ENCODE results near the gene GOLGA8N.
"Not testable (repeated sequence)": the region's sequence is repeated elsewhere in the genome, so short reads cannot be mapped to it uniquely, and the experiment has no call there.

GOLGA8N gene
- total RNA-seq, result 0.16 to 3.7 (median 1.5) reads per million in 18 experiments

DNA sequence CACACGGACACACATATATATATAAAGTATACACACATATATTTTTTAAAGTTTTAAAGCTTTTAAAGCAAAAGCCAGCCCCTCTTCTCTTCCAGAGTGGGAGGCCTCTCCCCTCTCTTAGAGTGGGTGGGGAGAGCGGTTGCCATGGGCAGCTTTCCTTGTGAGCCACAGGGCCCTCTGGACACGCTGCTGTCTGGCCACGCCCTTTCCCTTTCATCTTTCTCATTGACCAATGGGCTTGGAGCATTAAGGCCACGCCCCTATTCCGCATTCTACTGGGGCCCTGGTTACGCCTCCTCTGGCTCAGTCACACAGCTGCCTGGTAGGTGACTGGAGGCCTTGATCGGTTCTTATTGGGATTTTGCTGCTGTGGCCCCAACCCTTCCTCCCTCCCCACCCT is at the start of gene GOLGA8N:
Gene GOLGA8N, plus strand, starts transcription at position 306 of the 400 bp plus-strand sequence.
- not testable (repeated sequence) for DNase-seq

DNA sequence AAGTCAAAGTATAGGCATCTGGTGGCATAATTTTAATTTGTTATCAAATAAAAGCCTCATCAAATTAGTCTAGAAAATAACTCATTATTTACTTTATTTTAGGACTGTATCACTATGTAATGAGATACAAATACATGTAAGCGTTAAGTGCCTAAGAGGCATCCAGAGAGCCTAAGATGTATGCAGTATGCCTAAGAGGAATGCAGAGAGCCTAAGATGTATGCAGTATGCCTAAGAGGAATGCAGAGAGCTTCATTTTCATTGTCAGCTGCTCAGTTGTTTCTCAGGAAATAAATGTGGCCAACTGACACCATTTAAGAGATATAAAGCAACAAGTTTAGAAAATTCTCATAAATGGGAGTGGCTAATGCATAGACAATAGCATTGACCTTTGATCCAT is 49.8 kb upstream of the GOLGA8N start:
- not testable (repeated sequence) for DNase-seq

DNA sequence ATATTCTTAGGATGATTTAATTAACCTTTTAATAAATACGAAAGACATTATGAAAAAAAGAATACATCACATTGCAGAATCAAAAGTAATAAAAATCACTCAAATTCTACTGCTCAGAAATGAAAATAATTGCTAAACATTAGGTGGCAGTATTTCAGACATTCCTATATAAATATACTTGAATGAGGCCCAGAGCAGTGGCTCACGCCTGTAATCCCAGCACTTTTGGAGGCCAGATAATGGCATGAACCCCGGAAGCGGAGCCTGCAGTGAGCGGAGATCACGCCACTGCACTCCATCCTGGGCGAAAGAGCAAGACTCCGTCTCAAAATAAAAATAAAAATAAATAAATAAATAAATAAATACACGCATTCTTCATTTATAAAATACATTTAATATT is 48.1 kb upstream of the GOLGA8N start:
- DNase-seq, result not testable (repeated sequence)

DNA sequence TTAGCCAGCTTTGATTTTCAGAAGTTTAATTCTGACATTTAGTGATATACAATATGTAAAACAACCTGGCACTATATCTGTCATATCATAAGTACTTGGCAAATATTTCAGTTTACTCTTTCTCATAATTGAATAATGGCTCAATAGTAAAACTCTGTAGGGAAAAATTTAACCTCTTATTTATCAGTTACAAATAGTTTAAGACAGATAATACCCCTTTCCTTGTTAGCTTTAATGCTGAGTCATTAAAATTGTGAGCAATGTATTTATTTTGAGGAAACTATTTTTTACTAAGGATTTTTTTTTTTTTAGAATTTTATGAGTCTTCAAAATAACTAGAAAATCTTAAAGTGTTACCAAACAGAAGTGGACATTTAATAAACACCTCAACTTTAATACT is 38.7 kb upstream of the GOLGA8N start:
- DNase-seq, result not testable (repeated sequence)

DNA sequence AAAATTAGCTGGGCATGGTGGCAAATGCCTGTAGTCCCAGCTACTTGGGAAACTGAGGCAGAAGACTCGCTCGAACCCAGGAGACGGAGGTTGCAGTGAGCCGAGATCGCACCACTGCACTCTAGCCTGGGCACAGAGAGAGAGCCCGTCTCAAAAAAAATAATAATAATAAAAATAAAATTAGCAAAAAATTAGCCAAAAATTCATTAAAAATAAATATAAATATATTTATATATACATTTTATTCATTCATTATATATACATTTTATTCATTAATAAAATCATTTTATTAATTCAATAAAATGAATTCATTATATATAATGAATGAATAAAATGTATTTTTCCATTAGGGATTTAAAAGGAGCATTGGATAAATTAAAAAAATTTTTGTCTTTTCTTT is 31.1 kb upstream of the GOLGA8N start:
- not testable (repeated sequence) for DNase-seq

DNA sequence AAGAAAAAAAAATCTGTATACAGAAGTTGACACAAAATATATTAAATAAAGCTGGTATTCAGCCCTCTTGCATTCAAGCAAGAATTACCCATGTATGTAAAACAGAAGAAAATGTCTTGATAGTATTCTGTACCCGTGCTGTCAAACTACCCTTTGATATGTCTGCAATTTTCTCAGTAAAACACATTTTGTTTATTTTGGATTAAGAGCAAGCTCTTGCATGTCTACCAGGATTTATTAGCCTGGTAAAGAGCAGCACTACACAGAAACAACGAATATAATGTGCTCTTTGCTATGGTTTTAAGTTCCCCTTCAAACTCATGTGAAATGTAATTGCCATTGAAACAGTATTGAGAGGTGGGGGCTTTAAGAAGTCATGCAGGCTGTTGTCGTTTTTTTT is 24.3 kb upstream of the GOLGA8N start:
- not testable (repeated sequence) for DNase-seq

DNA sequence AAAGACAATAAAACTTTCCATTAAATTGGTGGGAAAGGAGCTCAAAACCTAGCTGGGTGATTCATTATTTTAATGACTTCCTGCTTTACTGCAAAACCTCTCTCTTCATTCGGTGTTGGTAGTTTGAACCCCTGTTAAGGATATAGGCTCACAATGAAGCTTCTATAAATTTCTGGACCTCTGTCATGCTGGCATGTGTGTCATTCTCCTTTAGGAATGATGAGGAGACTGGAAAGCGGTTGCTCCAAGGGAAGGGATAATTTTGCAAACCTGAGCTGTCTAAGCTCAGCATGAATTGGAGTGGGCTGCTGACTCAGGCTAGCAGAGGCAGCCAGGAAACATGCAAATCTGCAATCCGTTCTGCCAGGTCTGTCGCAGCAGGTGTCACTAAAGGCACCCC is 14.8 kb upstream of the GOLGA8N start:
- not testable (repeated sequence) for DNase-seq

DNA sequence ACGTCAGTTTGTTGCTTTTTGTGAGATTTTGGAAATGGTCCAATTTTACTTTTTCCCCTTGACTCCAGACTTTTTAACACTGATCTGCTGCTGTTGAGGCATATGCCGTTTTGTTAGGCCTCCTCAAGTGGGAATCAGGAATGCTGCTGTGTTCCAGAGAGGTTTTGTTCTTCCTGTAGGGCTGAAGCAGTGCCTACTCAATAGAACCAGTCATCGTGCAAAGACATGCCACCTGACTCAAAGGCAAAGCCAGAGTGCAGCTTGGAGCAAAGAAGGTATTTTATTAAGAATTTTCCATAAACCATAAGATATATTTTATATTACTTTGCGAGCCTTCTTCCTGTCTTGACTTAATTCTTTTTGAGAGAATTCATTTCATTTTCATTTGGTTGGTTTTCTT is 7.4 kb upstream of the GOLGA8N start:
- DNase-seq, result not testable (repeated sequence)

DNA sequence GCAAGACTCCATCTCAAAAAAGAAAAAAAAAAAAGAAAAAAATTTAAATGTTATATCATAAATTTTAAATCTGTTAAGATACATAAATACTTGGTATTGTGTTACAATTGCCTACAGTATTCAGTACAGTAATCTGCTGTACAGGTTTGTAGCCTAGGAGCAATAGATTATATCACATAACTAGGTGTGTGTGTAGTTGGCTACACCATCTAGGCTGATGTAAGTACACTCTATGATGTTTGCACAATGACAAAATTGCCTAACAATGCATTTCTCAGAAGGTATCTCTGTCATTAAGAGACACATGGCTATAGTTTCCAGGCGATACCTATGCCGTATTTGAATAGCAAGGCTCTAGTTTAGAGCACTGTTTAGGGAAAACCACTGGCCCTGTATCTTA is 16.3 kb downstream of the GOLGA8N start:
- DNase-seq, result peak in 1 of 2 donors; percentile 2

DNA sequence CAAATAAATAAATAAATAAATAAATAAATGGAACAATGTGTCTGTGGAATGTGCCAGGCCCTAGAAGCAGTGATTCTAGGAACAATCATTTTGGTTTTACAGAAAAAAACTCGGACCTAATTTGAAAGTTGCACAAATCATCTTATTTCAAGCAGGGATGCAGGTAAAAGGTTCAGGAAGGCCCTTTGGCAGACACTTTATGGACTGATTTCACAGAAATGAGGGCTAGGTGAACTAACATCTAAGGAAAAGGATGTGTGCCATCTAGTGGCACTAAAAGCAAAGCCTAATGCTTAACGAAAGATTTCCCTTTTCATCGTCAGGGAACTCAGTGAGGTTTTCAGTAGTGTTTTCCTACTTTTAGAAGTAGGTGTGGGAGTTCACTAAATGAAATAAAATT is 17.5 kb downstream of the GOLGA8N start:
- DNase-seq, result peak; percentile 8 to 12

DNA sequence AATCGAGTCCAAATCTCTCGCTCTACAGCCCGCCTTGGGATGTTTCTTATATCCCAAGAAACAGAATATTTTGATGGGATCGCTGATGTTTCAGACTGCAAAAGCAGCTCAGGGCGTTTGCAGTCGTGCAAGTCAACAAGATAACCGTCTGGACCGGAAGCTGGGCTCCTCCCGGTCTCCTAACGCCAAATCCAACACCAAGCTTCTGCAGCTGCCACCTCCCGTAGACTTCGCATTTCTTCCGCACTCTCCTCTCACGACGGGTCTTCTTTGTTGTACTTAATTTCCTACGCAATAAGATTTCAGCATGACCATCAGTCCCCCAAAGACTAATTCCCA is 21.4 kb downstream of the GOLGA8N start:
- DNase-seq, result not testable (repeated sequence)

DNA sequence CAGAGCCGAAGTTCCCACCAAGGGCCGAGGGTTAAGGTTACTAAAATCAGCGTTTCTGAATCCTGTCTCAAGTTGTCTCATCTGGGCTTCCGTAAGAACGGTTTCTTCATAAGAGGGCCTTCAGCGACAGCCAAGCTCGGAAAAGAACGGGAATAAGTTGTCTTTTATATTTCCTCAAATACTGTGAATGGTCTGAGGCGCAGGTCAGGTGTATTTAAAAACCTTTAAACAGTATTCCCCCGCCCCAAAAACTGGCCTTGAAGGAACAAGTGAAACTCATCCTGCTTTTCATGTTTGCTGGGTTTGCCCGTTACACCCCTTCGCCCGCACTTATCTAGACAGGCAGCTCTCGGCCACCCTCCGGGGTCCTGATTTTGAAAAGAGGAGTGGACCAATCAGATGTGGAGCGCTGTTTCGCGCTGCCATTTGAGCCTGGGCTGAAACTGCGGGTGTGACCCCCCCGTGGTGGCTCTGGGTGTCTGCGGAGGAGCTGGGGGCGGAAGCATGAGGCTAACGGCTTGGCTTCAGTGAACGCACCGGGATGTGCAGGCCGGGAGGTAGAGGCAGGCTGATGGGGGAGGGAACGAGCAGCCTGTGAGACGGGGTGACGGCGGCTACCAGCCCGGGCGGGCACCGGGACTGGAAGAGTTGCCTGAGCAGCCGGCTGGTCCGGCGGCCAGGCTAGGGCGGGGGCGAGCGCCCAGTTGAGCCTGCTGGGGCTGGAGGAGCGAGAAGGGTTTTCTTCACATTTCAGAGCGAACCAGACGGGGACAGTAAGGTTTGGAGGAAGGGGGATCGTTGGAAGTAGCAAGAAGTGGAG is 22.0 kb downstream of the GOLGA8N start, which contains the start of gene ARHGAP11A:
Gene ARHGAP11A, plus strand, starts transcription at position 454 of the 820 bp plus-strand sequence. CDS start 708 bp downstream, outside the sequence.
- DNase-seq, result peak; percentile 93 to 95

DNA sequence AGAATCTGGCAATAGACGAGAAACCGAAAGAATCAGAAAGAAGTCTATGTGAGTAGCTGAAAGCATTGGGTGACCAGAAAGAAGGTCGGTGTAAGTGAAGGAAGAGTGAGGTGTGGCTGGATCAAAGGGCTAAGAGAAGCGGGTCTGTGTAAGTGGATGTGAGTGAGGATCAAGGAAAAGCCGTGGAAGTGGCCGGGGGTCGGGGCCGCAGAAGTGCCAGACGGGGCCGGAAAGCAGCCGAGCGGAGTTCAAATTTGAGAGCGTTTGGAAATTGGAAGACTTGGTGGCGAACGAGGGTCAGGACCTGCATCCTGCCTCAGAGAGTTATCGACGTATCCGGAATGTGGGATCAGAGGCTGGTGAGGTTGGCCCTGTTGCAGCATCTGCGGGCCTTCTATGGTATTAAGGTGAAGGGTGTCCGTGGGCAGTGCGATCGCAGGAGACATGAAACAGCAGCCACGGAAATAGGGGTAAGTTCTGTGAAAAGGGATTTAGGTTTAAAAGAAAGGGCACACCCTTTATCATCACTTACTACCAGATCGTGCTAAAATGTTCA is 22.7 kb downstream of the GOLGA8N start:
- DNase-seq, result not testable (repeated sequence)

DNA sequence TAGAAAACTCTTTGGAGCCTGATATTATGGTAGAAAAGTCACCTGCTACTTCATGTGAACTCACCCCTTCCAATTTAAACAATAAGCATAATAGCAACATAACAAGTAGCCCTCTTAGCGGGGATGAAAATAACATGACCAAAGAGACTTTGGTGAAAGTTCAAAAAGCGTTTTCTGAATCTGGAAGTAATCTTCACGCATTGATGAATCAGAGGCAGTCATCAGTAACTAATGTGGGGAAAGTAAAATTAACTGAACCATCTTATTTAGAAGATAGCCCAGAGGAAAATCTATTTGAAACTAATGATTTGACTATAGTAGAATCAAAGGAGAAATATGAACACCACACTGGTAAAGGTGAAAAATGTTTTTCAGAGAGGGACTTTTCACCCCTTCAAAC is 43.2 kb downstream of the GOLGA8N start:
- DNase-seq, result no peak

DNA sequence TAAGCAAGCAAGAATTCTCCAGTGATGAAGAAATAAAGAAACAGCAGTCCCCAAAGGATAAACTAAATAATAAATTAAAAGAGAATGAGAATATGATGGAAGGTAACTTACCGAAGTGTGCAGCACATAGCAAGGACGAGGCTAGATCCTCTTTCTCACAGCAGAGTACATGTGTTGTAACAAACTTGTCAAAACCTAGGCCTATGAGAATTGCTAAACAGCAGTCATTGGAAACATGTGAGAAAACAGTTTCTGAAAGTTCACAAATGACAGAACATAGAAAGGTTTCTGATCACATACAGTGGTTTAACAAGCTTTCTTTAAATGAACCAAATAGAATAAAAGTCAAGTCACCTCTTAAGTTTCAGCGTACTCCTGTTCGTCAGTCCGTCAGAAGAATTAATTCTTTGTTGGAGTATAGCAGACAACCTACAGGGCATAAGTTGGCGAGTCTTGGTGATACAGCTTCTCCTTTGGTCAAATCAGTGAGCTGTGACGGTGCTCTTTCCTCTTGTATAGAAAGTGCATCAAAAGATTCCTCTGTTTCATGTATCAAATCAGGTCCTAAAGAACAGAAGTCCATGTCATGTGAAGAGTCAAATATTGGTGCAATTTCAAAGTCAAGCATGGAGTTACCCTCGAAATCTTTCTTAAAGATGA is 43.8 kb downstream of the GOLGA8N start:
- DNase-seq, result no peak

DNA sequence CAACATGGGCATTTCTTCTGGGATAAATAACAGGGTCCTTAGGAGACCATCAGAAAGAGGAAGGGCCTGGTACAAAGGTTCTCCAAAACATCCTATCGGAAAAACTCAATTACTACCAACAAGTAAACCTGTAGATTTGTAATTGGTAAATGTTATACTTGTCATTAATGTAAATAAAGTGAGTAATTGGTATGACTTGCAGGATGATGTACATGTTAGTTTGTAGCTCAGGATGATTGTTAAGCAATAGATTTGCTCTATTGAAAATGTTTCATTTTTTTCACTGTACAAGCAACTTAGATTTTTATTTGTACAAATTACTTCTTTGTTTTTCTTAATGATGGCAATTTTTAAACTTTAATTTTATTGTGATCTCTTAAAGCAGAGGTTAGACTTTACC is 44.4 kb downstream of the GOLGA8N start:
- no peak for DNase-seq

DNA sequence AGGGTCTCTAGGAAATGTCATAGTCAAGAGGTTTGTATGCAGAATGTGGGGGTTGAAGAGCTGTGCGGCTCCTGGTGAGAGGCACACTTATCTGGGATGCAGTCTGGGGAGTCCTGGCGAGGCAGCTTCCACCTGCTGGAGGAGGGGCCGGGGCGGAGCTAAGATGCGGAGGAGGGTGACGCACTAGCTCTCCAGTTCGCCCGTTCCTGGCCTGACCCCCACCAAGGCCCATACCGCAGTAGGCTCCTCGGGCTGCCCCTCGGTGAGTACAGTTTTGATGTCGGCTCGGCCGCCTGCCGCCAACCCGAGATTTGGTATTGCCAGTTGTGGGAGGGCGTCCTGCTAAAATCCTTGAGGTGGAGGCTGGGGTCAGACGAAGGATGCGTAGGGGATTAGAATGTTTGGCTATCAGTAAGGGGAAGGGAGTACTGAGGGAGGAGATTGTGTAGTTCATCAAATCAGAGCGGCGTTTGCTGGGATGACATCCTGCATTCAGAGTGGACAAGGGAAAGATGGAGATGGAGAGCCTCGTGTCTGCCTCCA is 48.3 kb downstream of the GOLGA8N start, which contains the start of gene SCG5:
Gene SCG5, plus strand, starts transcription at position 194 of the 543 bp plus-strand sequence. CDS start 1,883 bp downstream, outside the sequence.
- DNase-seq, result no peak

DNA sequence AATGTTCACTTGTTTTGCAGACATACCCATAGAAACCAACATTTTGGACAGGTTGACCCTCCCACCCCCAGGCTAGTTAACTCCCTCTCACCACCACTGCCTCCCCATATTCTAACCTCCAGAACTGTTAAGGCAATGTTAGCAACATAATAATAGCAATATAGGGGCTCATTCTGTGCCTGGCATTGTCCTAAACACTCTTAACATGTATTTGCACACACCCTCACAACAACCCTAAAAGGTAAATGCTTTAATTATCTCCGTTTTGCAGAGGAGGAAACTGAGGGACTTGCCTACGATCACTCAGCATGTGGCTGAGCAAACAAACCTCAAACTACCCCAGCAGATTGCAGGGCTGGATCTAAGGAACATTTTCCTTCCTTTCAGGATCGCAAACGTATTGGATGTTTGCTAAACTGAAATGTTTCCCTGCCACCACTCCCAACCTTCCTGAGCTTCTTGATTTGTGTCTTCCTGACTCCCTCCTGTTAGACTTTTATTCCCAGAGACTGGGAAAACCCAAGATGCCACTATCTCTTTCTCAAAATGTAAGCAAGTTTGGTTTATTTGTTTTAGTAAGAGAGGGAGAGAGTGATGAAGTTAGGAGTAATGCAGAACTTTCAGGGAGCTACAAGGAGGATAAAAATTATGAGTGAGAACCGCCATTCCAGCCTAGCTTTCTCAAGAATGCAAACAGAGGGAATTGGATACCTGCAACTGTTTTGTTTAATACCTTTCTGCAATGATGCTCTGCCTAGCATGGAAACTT is 49.6 kb downstream of the GOLGA8N start:
- no peak for DNase-seq

DNA sequence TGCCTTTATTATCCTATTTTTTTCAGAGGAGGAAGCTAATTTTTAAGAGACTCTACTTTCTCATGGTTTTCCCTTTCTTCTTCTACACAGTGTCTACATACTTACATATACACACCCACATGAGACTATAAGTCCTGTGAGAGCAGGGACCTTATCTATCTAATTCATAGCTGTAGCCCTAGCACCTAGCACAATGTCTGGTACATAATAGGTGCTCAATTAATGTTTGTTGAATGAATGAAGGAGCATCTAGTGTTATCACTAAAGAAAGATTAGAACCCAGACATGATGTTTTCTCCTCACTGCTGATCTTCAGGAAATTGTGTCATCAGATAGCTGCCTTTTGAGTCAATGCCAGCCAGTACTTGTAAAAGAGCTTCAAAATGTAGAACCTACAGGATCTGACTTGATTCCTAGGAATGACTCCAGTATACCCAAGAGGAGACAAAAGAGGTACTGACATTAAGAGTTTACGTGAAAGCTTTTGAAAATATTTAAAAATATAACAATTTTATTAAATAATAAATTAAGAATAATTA is 50.7 kb downstream of the GOLGA8N start:
- no peak for DNase-seq

DNA sequence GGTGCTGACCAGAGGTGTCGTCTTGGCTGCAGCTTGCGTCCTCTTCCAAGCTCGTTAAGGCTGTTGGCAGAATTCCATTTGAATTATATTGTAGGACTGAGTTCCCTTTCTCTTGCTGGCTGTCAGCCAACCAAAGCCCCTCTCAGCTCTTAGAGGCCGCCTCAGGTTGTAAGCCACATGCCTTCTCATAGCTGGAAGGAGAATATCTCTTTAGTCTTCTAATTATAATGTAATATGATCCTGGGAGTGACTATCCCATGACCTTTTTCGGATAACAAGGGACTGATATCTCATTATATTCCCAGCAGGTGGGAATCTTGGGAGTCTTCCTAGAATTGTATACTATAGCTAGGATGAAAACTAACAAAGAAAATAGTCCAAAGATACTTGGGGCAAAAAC is 53.0 kb downstream of the GOLGA8N start:
- DNase-seq, result no peak

DNA sequence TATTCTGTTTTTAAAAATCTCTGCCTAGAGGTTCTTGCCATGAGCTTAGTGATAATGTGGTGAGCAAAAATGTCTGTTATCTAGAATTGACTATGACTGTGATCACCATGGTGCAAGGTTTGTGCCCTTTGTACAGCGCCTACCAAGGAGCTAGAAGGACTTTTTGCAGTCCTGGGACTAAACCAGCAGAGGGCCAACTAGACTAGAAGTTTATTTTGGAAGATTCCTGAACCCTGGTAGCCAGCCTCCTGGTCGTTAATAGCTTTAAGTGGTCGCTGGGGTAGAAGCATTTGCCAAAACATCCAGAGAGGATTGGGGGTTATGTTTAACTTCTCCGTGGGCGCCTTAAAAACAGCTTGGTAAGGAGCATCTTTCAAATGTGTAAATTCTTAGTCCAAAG is 56.1 kb downstream of the GOLGA8N start:
- DNase-seq, result peak in 1 of 2 donors; percentile 5

DNA sequence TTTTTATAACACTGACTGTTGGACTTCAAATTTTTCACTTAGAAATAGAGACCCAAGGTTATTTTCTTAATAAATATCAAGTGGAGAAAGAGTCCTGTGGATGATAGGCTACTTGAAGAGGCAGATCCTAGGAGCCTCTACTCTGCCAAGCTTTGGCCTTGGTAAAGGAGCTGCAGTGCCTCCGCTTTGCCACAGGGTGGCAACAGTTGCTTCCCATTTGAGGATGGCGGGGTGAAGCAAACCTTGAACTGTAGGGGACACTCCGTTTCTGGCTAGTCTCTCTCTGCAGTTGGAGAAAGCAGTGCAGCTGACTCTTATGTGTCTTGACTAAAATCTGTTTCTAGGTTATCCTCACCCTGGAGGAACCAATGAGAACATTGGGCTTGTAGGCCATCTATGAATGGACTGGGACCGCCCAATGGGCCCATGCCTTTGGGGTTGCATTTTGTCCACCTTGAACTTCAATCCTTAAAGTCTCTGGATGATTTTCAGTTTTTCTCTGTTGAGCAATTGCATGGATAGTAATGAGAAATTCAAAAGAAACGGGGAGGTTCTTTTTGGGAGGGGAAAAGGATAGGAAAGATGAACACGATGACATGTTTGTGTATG is 58.1 kb downstream of the GOLGA8N start:
- DNase-seq, result peak; percentile 67 to 70

All from inflammatory macrophage (primary cell).